HEK293T (cell line): Measurements from ENCODE around the gene SNRK.

Experiments
- CTCF ChIA-PET: fragments of 350-600 bp; formaldehyde crosslinking; extraction: SDS; loops from one replicate; lab custom pipeline; 2021; ENCODE audit warnings: antibody characterized with exemption, inconsistent platforms; lab: Yijun Ruan, JAX
- POLR2A ChIA-PET: fragments of 350-600 bp; formaldehyde crosslinking; extraction: SDS; loops from one replicate; lab custom pipeline; 2020; ENCODE audit warnings: antibody characterized with exemption, inconsistent platforms; lab: Yijun Ruan, JAX
- DNase-seq: peaks from one replicate; pipeline ENCODE4 v3.0.0; 2012; ENCODE audit warnings: mixed read lengths; ENCODE audit errors: extremely low spot score
- ARNT ChIP-seq: fragments of 450-650 bp; IDR thresholded peaks from 2 replicates; pipeline ENCODE4 v1.6.1; 2017; ENCODE audit warnings: mild to moderate bottlenecking
- BHLHE40 ChIP-seq: fragments of 450-650 bp; IDR thresholded peaks from 2 replicates; pipeline ENCODE4 v1.6.1; 2016; ENCODE audit warnings: mild to moderate bottlenecking, moderate library complexity, borderline replicate concordance
- CTBP1 ChIP-seq: fragments of 450-650 bp; IDR thresholded peaks from 2 replicates; pipeline ENCODE4 v1.6.1; 2016; ENCODE audit warnings: borderline replicate concordance
- ELF4 ChIP-seq: fragments of 450-650 bp; IDR thresholded peaks from 2 replicates; pipeline ENCODE4 v1.6.1; 2017; ENCODE audit warnings: antibody characterized with exemption
- FOXA1 ChIP-seq: fragments of 450-650 bp; IDR thresholded peaks from 2 replicates; pipeline ENCODE4 v1.6.1; 2016; ENCODE audit warnings: mild to moderate bottlenecking
- FOXK2 ChIP-seq: fragments of 450-650 bp; IDR thresholded peaks from 2 replicates; pipeline ENCODE4 v1.6.1; 2016; ENCODE audit warnings: mild to moderate bottlenecking
- FOXM1 ChIP-seq: fragments of 450-650 bp; IDR thresholded peaks from 2 replicates; pipeline ENCODE4 v1.6.1; 2017; ENCODE audit warnings: mild to moderate bottlenecking, borderline replicate concordance
- HDGF ChIP-seq: fragments of 450-650 bp; IDR thresholded peaks from 2 replicates; pipeline ENCODE4 v1.6.1; 2017; ENCODE audit warnings: antibody characterized with exemption, borderline replicate concordance
- L3MBTL2 ChIP-seq: fragments of 450-650 bp; conservative IDR thresholded peaks from 2 replicates; pipeline ENCODE4 v1.6.1; 2016; ENCODE audit warnings: mild to moderate bottlenecking
- LEF1 ChIP-seq: fragments of 450-650 bp; IDR thresholded peaks from 2 replicates; pipeline ENCODE4 v1.6.1; 2017; ENCODE audit warnings: mild to moderate bottlenecking, borderline replicate concordance
- NFRKB ChIP-seq: fragments of 450-650 bp; IDR thresholded peaks from 2 replicates; pipeline ENCODE4 v1.6.1; 2016; ENCODE audit warnings: mild to moderate bottlenecking, moderate library complexity
- PKNOX1 ChIP-seq: fragments of 450-650 bp; IDR thresholded peaks from 2 replicates; pipeline ENCODE4 v1.6.1; 2016
- SP1 ChIP-seq: fragments of 450-650 bp; IDR thresholded peaks from 2 replicates; pipeline ENCODE4 v1.6.1; 2017
- SUZ12 ChIP-seq: fragments of 450-650 bp; IDR thresholded peaks from 2 replicates; pipeline ENCODE4 v1.6.1; 2016; ENCODE audit warnings: mild to moderate bottlenecking
- TARDBP ChIP-seq: fragments of 450-650 bp; IDR thresholded peaks from 2 replicates; pipeline ENCODE4 v1.6.1; 2016
- ZNF384 ChIP-seq: fragments of 450-650 bp; IDR thresholded peaks from 2 replicates; pipeline ENCODE4 v1.6.1; 2016

Gene SNRK

GRCh38 chr3:43298761-43299160 is 12.4 kb downstream of the SNRK start:
- CTCF ChIA-PET: interaction anchor here (1.2 kb wide), 1 partner anchor 13 kb away, joined by 3 read pairs; no protein-coding TSS in a partner anchor
- DNase-seq: no peak
- POLR2A ChIA-PET: no interaction called here
- TF ChIP-seq SP1 (no peak), ARNT (no peak), FOXM1 (no peak), FOXA1 (no peak), SUZ12 (no peak), TARDBP (no peak), HDGF (no peak), CTBP1 (no peak), PKNOX1 (no peak), FOXK2 (no peak), NFRKB (no peak), L3MBTL2 (no peak), ZNF384 (no peak), BHLHE40 (no peak), ELF4 (no peak), LEF1 (no peak)

- ChIA-PET POLR2A (no interaction called here), CTCF (no interaction called here)
- DNase-seq: no peak
- TF ChIP-seq FOXA1 (no peak), CTBP1 (no peak), ARNT (no peak), L3MBTL2 (no peak), FOXK2 (no peak), FOXM1 (no peak), TARDBP (no peak), ZNF384 (no peak), NFRKB (no peak), ELF4 (no peak), LEF1 (no peak), BHLHE40 (no peak)
These were observed 16.0 kb downstream of the SNRK start for GRCh38 chr3:43302116-43302880.

GRCh38 chr3:43304126-43304525 is 17.8 kb downstream of the SNRK start:
- CTCF ChIA-PET: no interaction called here
- no peak for DNase-seq
- POLR2A ChIA-PET: no interaction called here
- TF ChIP-seq SUZ12 (no peak), BHLHE40 (no peak), ELF4 (no peak), LEF1 (no peak), PKNOX1 (no peak), FOXA1 (no peak), L3MBTL2 (no peak), FOXM1 (no peak), ZNF384 (no peak), ARNT (no peak), SP1 (no peak), HDGF (no peak), CTBP1 (no peak), FOXK2 (no peak), NFRKB (no peak), TARDBP (no peak)

- TF ChIP-seq ZNF384: no peak
- TF ChIP-seq LEF1: no peak
- no peak for TF ChIP-seq FOXM1
- no peak for TF ChIP-seq PKNOX1
- no peak for TF ChIP-seq FOXA1
- no peak for TF ChIP-seq ELF4
- TF ChIP-seq HDGF: no peak
- no peak for TF ChIP-seq SP1
- no peak for TF ChIP-seq TARDBP
- TF ChIP-seq ARNT: no peak
- ChIA-PET POLR2A (no interaction called here), CTCF (interaction anchor here (0.7 kb wide), 1 partner anchor 194 kb away, joined by 3 read pairs; no protein-coding TSS in a partner anchor)
- no peak for DNase-seq
These were observed 20.9 kb downstream of the SNRK start for GRCh38 chr3:43307226-43307625.

- DNase-seq: no peak
- ChIA-PET POLR2A (no interaction called here), CTCF (interaction anchor here (0.7 kb wide), 1 partner anchor 193 kb away, joined by 3 read pairs; no protein-coding TSS in a partner anchor)
- TF ChIP-seq HDGF: no peak
- TF ChIP-seq SP1: no peak
- no peak for TF ChIP-seq BHLHE40
- TF ChIP-seq FOXK2: no peak
- no peak for TF ChIP-seq ARNT
- no peak for TF ChIP-seq TARDBP
- no peak for TF ChIP-seq LEF1
- no peak for TF ChIP-seq ELF4
- TF ChIP-seq SUZ12: no peak
- no peak for TF ChIP-seq NFRKB
- TF ChIP-seq PKNOX1: no peak
These were observed 21.3 kb downstream of the SNRK start for GRCh38 chr3:43307649-43308048.
